ENCODE results near the gene BBC3.
"Not testable (repeated sequence)": the region's sequence is repeated elsewhere in the genome, so short reads cannot be mapped to it uniquely, and the experiment has no call there.

The BBC3 gene

GRCh38 chr19:47267350-47267759 is 36.4 kb upstream of the BBC3 start:
- FAIRE-seq (no peak), DNase-seq (ENCODE audit: insufficient read length, low spot score) (no peak)
- TF ChIP-seq POLR2A (IDR thresholded peaks at IDR 0.05; ENCODE audit: low read depth, low read length) = no peak

- FAIRE-seq = no peak
- TF ChIP-seq POLR2A (IDR thresholded peaks at IDR 0.05; ENCODE audit: low read depth, low read length) = no peak
- no peak for DNase-seq (ENCODE audit: insufficient read length, low spot score)
These were observed 35.5 kb upstream of the BBC3 start for GRCh38 chr19:47266401-47266941.

GRCh38 chr19:47264629-47265028 is 33.6 kb upstream of the BBC3 start:
- DNase-seq (ENCODE audit: insufficient read length, low spot score) = no peak
- FAIRE-seq = no peak

GRCh38 chr19:47261946-47262793 is 31.2 kb upstream of the BBC3 start:
- not testable (repeated sequence) for DNase-seq (ENCODE audit: insufficient read length, low spot score); FAIRE-seq

More at GRCh38 chr19:47264629-47265028, 33.6 kb upstream of the BBC3 start:
- TF ChIP-seq POLR2A (IDR thresholded peaks at IDR 0.05; ENCODE audit: low read depth, low read length) = no peak

GRCh38 chr19:47260476-47260875 is 29.5 kb upstream of the BBC3 start:
- TF ChIP-seq POLR2A (IDR thresholded peaks at IDR 0.05; ENCODE audit: low read depth, low read length) = no peak
- FAIRE-seq (no peak), DNase-seq (ENCODE audit: insufficient read length, low spot score) (no peak)

DNA sequence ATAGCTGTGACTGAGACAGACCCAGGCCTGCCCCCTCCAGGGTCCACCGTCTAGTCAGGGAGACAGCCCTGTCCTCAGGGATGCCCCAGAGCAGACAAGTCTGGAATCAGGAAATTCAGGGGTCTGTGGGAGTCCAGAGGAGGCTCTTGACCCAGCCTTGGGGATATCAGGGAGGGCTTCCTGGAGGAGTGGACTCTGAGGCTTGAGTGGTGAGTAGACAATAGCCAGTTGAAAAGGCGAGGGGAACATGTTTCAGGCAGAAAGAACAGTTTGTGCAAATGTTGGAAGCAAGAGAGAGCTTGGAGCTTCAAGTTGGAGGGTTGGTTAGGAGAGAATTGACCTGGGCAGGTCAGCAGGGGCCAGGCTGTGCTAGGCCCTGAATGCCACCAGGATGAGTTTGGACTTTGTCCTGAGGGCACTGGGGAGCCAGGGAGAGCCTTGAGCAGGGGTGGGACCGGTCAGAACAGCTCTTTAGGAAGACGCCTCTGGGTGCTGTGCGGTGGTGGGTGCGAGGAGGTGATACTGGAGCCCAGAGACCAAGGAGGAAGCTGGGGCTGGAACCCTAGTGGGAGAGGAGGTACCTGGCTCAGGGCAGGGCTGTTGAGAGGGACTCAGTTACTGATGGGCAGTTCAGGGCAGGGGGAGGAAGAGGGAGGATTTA is 28.0 kb upstream of the BBC3 start:
- DNase-seq (ENCODE audit: insufficient read length, low spot score) = no peak
- no peak for TF ChIP-seq POLR2A (IDR thresholded peaks at IDR 0.05; ENCODE audit: low read depth, low read length)
- FAIRE-seq = no peak

DNA sequence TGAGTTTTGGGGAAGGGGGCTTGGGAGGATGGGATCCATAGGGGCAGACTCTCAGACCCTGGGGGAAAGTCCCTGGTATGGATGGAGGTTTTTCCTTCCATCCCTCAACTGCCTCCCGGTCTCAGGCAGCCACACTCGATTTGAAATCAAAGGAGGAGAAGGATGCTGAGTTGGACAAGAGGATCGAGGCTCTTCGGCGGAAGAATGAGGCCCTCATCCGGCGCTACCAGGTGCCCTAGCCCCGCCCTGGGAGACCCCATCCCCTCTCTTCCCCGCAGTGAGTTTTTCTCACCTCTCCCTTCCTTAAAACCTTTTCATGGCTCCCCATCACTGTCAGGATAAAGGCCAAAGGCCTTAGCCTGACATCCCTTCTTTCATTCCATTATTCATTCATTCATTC is 27.4 kb upstream of the BBC3 start:
- no peak for TF ChIP-seq POLR2A (IDR thresholded peaks at IDR 0.05; ENCODE audit: low read depth, low read length)
- DNase-seq (ENCODE audit: insufficient read length, low spot score) = no peak
- FAIRE-seq = no peak

- no peak; the same call in 1 of the 2 replicates for TF ChIP-seq POLR2A (IDR thresholded peaks at IDR 0.05; ENCODE audit: low read depth, low read length)
- DNase-seq (ENCODE audit: insufficient read length, low spot score) (peak; percentile 61), FAIRE-seq (no peak)
These were observed 26.6 kb upstream of the BBC3 start for GRCh38 chr19:47257411-47258169.

- TF ChIP-seq POLR2A (IDR thresholded peaks at IDR 0.05; ENCODE audit: low read depth, low read length) = no peak
- FAIRE-seq = no peak
- DNase-seq (ENCODE audit: insufficient read length, low spot score) = peak; percentile 84
These were observed 25.9 kb upstream of the BBC3 start for GRCh38 chr19:47256693-47257410.

GRCh38 chr19:47255879-47256692 is 25.1 kb upstream of the BBC3 start, which contains the start of gene CCDC9:
Gene CCDC9 (plus strand): TSS chr19:47256525. CDS start chr19:47258401, 1,876 bp downstream.
- peak; percentile 76 for DNase-seq (ENCODE audit: insufficient read length, low spot score)
- peak; percentile 17; the same call in 1 of the 2 replicates for TF ChIP-seq POLR2A (IDR thresholded peaks at IDR 0.05; ENCODE audit: low read depth, low read length)
- no peak for FAIRE-seq

GRCh38 chr19:47253970-47254369 is 23.0 kb upstream of the BBC3 start:
- no peak for TF ChIP-seq POLR2A (IDR thresholded peaks at IDR 0.05; ENCODE audit: low read depth, low read length)
- no peak for DNase-seq (ENCODE audit: insufficient read length, low spot score)
- FAIRE-seq = no peak

DNA sequence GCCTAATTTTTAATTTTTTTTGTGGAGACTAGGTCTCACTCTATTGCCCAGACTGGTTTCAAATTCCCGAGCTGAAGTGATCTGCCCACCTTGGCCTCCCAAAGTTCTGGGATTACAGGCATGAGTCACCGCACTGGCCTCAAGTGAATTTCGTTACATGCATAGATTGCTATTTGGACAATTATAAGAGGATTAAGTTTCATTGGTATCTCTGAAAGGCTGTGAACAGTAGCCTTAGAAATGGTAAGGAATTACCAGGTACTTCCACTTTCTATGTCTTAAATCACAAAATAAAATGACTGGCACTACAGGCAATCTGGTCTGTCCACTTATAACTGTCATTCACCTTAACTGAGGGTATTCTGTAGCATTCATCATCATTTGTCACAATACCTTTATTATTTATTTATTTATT is 22.5 kb upstream of the BBC3 start:
- peak; percentile 55 for FAIRE-seq
- no peak for TF ChIP-seq POLR2A (IDR thresholded peaks at IDR 0.05; ENCODE audit: low read depth, low read length)
- DNase-seq (ENCODE audit: insufficient read length, low spot score) = no peak

DNA sequence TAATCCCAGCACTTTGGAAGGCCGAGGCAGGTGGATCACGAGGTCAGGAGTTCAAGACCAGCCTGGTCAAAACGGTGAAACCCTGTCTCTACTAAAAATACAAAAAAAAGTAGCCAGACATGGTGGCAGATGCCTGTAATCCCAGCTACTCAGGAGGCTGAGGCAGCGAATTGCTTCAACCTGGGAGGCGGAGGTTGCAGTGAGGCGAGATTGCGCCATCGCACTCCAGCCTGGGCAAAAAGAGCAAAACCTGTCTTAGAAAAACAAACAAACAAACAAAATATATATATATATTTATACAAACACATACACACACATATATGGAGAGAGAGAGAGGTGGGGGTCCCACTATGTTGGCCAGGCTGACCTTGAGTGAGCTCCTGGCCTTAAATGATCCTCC is 22.0 kb upstream of the BBC3 start:
- not testable (repeated sequence) for DNase-seq (ENCODE audit: insufficient read length, low spot score); FAIRE-seq
